Esophagus squamous epithelium (tissue), 5 donors: Measurements from ENCODE around the gene MYOD1. TPM values are rescaled to one million over a fixed set of nuclear protein-coding genes. Genes with fewer than 3 reads are reported as not detected.

Experiments used
- DNase-seq: peaks from one replicate; lab custom pipeline; 2025; lab: John Stamatoyannopoulos, UW
- H3K27ac ChIP-seq, 4 donors: fragments of 200-600 bp; sonication (generic); one replicate each; pipeline ENCODE4 v1.5.1; 2016 to 2019; ENCODE audit warnings: mild to moderate bottlenecking in 1 of 4
- H3K27me3 ChIP-seq, 4 donors: fragments of 200-600 bp; sonication (generic); 1 replicate in 3 of 4; 2 replicates in 1 of 4; pipeline versions ENCODE4 v1.5.1 to v1.6.0; 2017 to 2021; ENCODE audit warnings: antibody characterized with exemption in 1 of 4
- H3K36me3 ChIP-seq, 3 donors: fragments of 200-600 bp; sonication (generic); one replicate each; pipeline ENCODE4 v1.5.1; 2016 to 2019
- H3K4me1 ChIP-seq, 3 donors: fragments of 200-600 bp; sonication (generic); one replicate each; pipeline ENCODE4 v1.5.1; 2017 to 2019
- H3K4me3 ChIP-seq, 4 donors: fragments of 200-600 bp; sonication (generic); 1 replicate in 3 of 4; 2 replicates in 1 of 4; pipeline ENCODE4 v1.5.1; 2016 to 2019; ENCODE audit warnings: mild to moderate bottlenecking in 2 of 4, moderate library complexity in 1 of 4
- H3K9me3 ChIP-seq, 3 donors: fragments of 200-600 bp; sonication (generic); one replicate each; pipeline ENCODE4 v1.5.1; 2016 to 2019
- POLR2A ChIP-seq, 4 donors: fragments of 450-650 bp; IDR thresholded peaks; one replicate each; pipeline ENCODE4 v1.6.1; 2017; ENCODE audit warnings: antibody characterized with exemption in 4 of 4, mild to moderate bottlenecking in 4 of 4, moderate library complexity in 3 of 4
- WGBS, 2 donors: methylation state at CpG; one replicate each; pipeline ENCODE4 v1.1.5; 2018; 5-methylcytosine and 5-hydroxymethylcytosine counted together
- intact Hi-C: fragments of 100-400 bp; cut with DNase I; formaldehyde crosslinking; loops from one replicate; pipeline ENCODE4 v1.15.0; 2022
- total RNA-seq, 4 donors: library from RNA; depleted of rRNA; stranded (reverse); fragments of >200 nt; gene quantifications; one replicate each; pipeline ENCODE4 v1.1.0, GENCODE V29; 2016
- TF ChIP-seq, protein P1 (sequence below), 6 experiments: fragments of 450-650 bp in 4 of 6; fragments of 200-600 bp in 2 of 6; sonication (generic) in 2 of 6; IDR thresholded peaks; one replicate each; pipeline ENCODE4 v1.5.1; 2016 to 2019; ENCODE audit warnings: antibody characterized with exemption in 6 of 6, mild to moderate bottlenecking in 4 of 6, moderate library complexity in 4 of 6
- donor health status: DM: yes; HTN: yes; CAD: no.

Gene MYOD1
- total RNA-seq, 4 donors from 2014 or later: not detected

DNA sequence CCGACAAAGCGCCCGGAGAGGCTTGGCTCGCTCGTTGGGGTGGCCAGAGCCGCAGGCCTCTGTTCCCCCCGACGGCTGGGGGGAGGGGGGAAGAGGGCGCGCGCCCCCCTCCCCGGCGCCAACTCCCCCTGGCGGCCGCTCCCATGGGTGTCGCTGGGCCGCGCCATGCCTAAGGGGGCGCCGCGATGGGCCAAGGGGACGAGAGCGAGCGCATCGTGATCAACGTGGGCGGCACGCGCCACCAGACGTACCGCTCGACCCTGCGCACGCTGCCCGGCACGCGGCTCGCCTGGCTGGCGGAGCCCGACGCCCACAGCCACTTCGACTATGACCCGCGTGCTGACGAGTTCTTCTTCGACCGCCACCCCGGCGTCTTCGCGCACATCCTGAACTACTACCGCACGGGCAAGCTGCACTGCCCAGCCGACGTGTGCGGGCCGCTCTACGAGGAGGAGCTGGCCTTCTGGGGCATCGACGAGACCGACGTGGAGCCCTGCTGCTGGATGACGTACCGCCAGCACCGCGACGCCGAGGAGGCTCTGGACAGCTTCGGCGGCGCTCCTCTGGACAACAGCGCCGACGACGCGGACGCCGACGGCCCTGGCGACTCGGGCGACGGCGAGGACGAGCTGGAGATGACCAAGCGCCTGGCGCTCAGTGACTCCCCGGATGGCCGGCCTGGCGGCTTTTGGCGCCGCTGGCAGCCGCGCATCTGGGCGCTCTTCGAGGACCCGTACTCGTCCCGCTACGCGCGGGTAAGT is 16.6 kb downstream of the MYOD1 start:
- H3K4me3 ChIP-seq: peak overlapping the region in 1 of 4 donors; percentile 63
- H3K9me3 ChIP-seq: no peaks in the 10 kb centered on the region
- no peaks in the 10 kb centered on the region for H3K36me3 ChIP-seq
- WGBS, 2 donors: 0 to 14% methylated on average over 1 to 10 of the region's 102 CpGs
- TF ChIP-seq, protein P1, sequence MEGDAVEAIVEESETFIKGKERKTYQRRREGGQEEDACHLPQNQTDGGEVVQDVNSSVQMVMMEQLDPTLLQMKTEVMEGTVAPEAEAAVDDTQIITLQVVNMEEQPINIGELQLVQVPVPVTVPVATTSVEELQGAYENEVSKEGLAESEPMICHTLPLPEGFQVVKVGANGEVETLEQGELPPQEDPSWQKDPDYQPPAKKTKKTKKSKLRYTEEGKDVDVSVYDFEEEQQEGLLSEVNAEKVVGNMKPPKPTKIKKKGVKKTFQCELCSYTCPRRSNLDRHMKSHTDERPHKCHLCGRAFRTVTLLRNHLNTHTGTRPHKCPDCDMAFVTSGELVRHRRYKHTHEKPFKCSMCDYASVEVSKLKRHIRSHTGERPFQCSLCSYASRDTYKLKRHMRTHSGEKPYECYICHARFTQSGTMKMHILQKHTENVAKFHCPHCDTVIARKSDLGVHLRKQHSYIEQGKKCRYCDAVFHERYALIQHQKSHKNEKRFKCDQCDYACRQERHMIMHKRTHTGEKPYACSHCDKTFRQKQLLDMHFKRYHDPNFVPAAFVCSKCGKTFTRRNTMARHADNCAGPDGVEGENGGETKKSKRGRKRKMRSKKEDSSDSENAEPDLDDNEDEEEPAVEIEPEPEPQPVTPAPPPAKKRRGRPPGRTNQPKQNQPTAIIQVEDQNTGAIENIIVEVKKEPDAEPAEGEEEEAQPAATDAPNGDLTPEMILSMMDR (IDR thresholded peaks at IDR 0.05): peak in 1 of 6 experiments; percentile 18
- no peak for TF ChIP-seq POLR2A (IDR thresholded peaks at IDR 0.05)
- DNase-seq: no peak
- H3K4me1 ChIP-seq: peaks cover 9 to 30% (median 19%) of the 10 kb centered on the region in 3 donors
- intact Hi-C loops: no loop called here
- peaks cover 3 to 96% (median 16%) of the 10 kb centered on the region in 4 donors for H3K27me3 ChIP-seq
- H3K27ac ChIP-seq: no peak overlapping the region

DNA sequence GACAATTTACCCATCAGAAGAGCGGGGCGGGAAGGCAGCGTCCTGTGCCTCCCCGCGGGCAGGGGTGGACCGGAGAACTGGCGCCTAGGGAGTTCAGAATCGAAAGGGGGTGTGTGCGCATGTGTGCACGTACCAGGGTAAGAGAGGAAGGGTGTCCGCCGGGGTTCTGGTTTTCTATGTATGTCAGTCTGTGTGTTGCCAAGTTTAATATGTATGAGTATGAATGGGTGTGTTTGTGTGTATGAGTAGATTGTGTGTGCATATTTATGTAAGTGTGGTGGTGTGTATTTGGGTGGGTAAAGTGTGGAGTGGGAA is 17.2 kb downstream of the MYOD1 start:
- WGBS, 2 donors: 33 to 56% methylated on average over 6 to 10 of the region's 12 CpGs
- intact Hi-C loops: no loop called here

DNA sequence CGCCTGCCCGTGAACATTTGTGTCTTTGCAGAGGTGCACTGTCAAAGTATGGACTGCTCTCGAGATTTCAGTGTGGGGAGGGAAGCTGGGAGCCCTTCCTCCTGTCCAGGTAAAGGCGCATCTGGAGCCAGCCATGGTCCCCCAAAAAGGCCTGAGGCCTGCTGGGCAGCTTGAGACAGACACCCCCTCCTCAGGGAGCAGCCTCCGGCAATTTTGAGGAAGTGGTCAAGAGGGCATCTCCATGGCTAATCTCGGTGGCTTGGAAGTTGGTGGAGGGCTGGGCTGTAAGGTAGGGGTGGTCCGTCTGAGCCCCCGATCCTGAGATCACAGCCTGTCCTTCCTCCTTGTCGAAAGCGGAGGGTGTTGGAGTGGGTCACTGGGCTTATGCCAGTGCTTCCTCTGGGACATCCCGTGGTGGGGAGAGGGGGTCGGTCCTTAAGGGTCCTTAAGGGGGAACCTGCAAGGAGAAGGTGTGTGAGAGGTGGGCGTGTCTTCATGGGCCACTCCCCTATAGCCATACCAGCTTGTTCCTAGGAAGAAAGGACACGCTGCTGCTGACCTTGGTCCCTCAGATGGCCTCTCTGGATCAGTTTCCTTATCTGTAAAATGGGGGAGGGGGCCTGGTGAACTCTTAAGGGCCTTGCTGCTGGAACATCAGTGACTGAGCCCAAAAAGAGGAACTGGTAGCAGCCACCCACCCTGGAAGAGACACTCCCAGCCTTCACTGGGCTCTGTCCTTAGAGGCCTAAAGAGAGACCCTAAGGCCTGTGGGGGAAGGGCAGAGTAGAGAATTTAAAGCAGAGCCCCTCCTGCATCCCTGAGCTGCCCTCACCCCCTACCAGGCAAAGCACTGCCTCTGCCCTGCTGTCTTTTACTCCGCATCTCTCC is 17.8 kb downstream of the MYOD1 start:
- H3K27me3 ChIP-seq: peaks cover 3 to 100% (median 16%) of the 10 kb centered on the region in 4 donors
- H3K4me1 ChIP-seq: peaks cover 9 to 26% (median 19%) of the 10 kb centered on the region in 3 donors
- H3K36me3 ChIP-seq: no peaks in the 10 kb centered on the region
- intact Hi-C loops: no loop called here
- H3K27ac ChIP-seq: no peak overlapping the region
- no peak overlapping the region for H3K4me3 ChIP-seq
- no peaks in the 10 kb centered on the region for H3K9me3 ChIP-seq
- TF ChIP-seq POLR2A (IDR thresholded peaks at IDR 0.05): no peak
- TF ChIP-seq, protein P1 (IDR thresholded peaks at IDR 0.05): no peak
- no peak for DNase-seq
- WGBS, 2 donors: 52 to 59% methylated on average over 10 to 12 of the region's 15 CpGs

More for the DNA sequence above, 17.2 kb downstream of the MYOD1 start:
- no peak overlapping the region for H3K27ac ChIP-seq
- peaks cover 9 to 26% (median 19%) of the 10 kb centered on the region in 3 donors for H3K4me1 ChIP-seq
- no peaks in the 10 kb centered on the region for H3K36me3 ChIP-seq
- no peak for DNase-seq
- no peaks in the 10 kb centered on the region for H3K9me3 ChIP-seq
- TF ChIP-seq, protein P1 (IDR thresholded peaks at IDR 0.05): no peak
- TF ChIP-seq POLR2A (IDR thresholded peaks at IDR 0.05): no peak
- H3K4me3 ChIP-seq: no peak overlapping the region
- peaks cover 3 to 100% (median 16%) of the 10 kb centered on the region in 4 donors for H3K27me3 ChIP-seq

DNA sequence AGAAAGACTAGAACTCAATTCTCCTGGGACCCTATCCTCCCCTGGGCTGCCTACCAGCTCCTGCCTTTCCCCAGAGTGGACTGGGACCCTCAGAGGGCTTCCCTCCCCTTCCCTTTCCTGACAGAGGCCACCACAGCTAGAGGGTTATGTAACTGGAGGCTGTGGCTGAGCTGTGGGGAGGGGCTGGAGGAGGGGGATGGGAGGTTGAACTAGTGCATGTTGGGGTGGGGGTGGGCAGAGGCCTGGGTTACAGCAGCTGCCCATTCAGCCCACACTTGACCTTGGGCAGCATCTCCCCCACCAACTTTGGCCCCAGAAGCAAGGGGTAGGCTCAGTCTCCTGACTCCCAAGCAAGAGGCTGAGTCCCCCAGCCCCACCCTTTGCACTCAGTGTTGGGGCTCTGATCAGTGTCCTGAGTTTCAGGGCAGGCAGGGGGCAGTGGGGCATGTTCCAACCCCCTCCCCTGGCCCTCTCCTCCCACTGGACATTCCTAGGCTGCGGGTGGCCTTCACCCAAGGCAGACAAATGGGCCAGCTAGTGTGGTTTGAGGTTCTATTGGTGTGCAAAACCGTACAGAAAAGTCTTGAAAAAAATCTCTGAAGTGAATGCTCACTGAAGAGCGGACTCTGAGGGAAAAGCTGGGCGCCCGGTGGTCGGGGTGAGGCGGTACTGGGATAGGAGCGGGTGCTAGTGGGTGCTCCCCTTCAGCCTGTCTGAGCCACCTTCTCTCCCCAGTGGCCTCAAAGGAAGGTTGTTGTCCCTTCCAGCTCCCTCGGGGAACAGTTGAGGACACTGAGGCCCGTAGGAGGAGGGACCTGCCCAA is 19.0 kb downstream of the MYOD1 start:
- DNase-seq: no peak
- H3K4me3 ChIP-seq: no peak overlapping the region
- TF ChIP-seq, protein P1 (IDR thresholded peaks at IDR 0.05): no peak
- TF ChIP-seq POLR2A (IDR thresholded peaks at IDR 0.05): no peak

More for the DNA sequence above, 19.0 kb downstream of the MYOD1 start:
- 52 to 60% methylated on average over 8 to 10 of the region's 10 CpGs for WGBS, 2 donors
- intact Hi-C loops: no loop called here
- no peak overlapping the region for H3K27ac ChIP-seq
- H3K36me3 ChIP-seq: no peaks in the 10 kb centered on the region
- peaks cover 9 to 26% (median 19%) of the 10 kb centered on the region in 3 donors for H3K4me1 ChIP-seq
- no peaks in the 10 kb centered on the region for H3K9me3 ChIP-seq
- H3K27me3 ChIP-seq: peaks cover 3 to 89% (median 16%) of the 10 kb centered on the region in 4 donors
